Tibial nerve (tissue), 4 donors: ENCODE measurements around the gene BCL2A1.

Experiments used
- EP300 ChIP-seq, 2 donors: sonication (generic); formaldehyde crosslinking; IDR thresholded peaks; one replicate each; pipeline ENCODE4 v1.6.1; 2017; ENCODE audit warnings: antibody characterized with exemption in 2 of 2, mild to moderate bottlenecking in 1 of 2
- POLR2A ChIP-seq, 2 donors: fragments of 450-650 bp; IDR thresholded peaks; one replicate each; pipeline ENCODE4 v1.6.1; 2017; ENCODE audit warnings: antibody characterized with exemption in 2 of 2, mild to moderate bottlenecking in 2 of 2, moderate library complexity in 2 of 2
- TF ChIP-seq, protein P1 (sequence below), 5 experiments: fragments of 200-600 bp in 3 of 5; fragments of 450-650 bp in 2 of 5; sonication (generic) in 3 of 5; IDR thresholded peaks; one replicate each; pipeline ENCODE4 v1.5.1; 2016 to 2019; ENCODE audit warnings: antibody characterized with exemption in 5 of 5, mild to moderate bottlenecking in 3 of 5, moderate library complexity in 2 of 5

DNA sequence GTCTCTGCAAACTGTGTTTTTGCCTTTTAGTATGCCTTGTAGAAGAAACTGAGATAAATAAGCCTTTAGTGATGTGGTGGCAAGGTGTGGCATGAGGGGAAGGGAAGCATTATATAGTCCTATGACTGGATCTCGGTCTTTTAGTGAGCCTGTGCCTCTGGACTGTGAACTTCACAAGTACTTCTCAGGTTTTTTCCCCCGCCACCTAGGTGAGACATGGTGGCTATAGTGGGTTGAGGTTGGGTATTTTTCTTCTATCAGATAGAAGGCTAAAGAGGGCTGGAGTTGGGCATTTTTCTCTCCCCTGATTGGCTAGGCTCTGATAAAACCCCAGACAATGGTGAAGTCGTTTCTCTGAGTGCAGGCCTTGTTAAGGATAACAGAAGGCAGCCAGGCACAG lies 49.7 kb upstream of the BCL2A1 start:
- TF ChIP-seq, protein P1, sequence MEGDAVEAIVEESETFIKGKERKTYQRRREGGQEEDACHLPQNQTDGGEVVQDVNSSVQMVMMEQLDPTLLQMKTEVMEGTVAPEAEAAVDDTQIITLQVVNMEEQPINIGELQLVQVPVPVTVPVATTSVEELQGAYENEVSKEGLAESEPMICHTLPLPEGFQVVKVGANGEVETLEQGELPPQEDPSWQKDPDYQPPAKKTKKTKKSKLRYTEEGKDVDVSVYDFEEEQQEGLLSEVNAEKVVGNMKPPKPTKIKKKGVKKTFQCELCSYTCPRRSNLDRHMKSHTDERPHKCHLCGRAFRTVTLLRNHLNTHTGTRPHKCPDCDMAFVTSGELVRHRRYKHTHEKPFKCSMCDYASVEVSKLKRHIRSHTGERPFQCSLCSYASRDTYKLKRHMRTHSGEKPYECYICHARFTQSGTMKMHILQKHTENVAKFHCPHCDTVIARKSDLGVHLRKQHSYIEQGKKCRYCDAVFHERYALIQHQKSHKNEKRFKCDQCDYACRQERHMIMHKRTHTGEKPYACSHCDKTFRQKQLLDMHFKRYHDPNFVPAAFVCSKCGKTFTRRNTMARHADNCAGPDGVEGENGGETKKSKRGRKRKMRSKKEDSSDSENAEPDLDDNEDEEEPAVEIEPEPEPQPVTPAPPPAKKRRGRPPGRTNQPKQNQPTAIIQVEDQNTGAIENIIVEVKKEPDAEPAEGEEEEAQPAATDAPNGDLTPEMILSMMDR (IDR thresholded peaks at IDR 0.05), result no peak
- TF ChIP-seq POLR2A (IDR thresholded peaks at IDR 0.05), result no peak
- TF ChIP-seq EP300 (IDR thresholded peaks at IDR 0.05), result no peak
